HG03108 (cell line): ENCODE data around the gene B4GALT2.

ENCODE experiments used
- ATAC-seq: cut with Tn5 transposase; IDR thresholded peaks from one replicate; pipeline ENCODE4 v1.9.1; 2021; ENCODE audit warnings: moderate library complexity; ENCODE audit not compliant: unreplicated experiment

B4GALT2 gene

GRCh38 chr1:43978551-43979260 lies at the start of gene B4GALT2:
Gene B4GALT2, plus strand, starts transcription at chr1:43979210. Its CDS starts 1,951 bp downstream, at chr1:43981161.
- no peak for ATAC-seq

DNA sequence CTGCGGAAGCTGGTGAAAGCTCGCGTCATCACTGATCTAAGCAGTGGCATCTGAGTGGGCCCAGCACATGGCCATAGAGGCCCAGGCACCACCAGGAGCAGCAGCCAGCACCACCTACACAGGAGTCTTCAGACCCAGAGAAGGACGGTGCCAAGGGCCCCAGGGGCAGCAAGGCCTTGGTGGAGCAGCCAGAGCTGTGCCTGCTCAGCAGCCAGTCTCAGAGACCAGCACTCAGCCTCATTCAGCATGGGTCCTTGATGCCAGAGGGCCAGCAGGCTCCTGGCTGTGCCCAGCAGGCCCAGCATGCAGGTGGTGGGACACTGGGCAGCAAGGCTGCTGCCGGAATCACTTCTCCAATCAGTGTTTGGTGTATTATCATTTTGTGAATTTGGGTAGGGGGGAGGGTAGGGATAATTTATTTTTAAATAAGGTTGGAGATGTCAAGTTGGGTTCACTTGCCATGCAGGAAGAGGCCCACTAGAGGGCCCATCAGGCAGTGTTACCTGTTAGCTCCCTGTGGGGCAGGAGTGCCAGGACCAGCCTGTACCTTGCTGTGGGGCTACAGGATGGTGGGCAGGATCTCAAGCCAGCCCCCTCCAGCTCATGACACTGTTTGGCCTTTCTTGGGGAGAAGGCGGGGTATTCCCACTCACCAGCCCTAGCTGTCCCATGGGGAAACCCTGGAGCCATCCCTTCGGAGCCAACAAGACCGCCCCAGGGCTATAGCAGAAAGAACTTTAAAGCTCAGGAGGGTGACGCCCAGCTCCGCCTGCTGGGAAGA lies 48.7 kb upstream of the B4GALT2 start:
- no peak for ATAC-seq

- no peak for ATAC-seq
These were observed 48.1 kb upstream of the B4GALT2 start for GRCh38 chr1:43930949-43931275.

DNA sequence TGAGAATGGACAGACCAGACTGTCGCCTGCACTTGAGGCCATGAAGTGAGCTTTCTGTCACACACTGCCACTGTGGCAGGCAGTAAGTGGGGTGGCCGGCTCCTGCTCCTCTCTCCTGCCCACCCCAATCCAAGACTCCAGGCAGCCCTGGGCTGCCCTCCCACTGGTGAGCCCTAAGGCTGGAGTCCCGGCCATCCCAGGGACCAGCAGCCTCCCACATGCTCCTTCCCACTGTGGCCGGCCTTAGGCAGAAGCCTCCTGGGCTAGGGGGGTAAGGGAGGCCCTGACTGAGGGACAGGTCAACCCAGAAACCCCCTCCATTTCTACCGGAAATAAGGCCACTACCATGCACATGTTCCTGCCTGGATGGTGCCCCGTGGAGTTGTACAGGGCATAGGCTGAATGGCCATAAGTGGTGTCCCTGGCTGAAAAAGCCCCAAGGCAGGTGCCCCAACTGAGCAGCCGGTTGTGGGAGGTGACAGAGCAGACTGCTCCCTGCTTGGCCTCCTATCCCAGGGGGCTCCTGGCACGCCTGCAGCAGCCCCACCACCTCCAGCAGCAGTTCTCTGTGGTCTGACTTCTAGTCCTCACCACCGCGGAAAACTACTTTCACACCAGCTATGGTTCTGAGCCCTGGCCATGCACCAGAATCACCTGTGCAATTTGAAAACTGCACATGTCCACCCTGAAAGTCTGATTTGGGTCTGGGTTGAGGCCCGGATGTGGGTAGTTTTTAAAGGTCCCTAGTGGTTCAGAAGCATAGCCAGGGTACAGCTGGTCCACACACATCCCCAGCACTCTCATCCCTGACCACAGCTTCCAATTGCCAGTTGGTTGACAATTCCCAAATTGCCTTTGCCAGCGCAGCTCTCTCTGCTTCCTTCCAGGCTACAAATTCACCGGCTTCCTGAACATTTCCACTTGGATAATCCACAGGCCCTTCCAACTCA lies 47.0 kb upstream of the B4GALT2 start:
- ATAC-seq = no peak

DNA sequence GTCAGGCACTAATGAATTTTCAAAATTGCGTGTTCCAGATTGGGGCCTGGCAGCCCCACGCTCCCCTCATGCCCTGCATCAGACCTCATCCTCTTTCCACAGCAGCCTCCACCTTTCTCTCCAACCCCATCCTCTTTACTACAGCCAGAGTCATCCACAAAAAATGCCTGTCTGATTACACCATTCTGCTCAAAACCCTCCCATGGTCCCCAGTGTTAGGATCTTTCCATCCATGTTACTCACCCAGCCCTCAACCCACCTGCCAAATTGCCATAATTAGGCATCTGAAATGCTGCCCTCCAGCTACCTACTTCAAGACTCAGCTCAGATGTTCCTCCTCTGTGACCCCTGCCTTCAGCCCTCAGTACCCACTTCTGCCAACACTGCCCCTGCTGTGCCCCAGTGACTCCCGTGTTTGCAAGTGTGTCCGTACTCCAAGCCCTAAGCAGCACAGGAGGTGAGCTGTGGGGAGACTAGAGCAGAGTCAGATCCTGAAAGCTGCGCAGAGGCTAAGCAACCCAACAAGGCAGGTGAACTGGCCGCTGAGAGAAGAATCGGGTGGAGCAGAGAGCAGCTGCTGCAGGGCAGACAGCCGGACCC lies 46.1 kb upstream of the B4GALT2 start:
- no peak for ATAC-seq

DNA sequence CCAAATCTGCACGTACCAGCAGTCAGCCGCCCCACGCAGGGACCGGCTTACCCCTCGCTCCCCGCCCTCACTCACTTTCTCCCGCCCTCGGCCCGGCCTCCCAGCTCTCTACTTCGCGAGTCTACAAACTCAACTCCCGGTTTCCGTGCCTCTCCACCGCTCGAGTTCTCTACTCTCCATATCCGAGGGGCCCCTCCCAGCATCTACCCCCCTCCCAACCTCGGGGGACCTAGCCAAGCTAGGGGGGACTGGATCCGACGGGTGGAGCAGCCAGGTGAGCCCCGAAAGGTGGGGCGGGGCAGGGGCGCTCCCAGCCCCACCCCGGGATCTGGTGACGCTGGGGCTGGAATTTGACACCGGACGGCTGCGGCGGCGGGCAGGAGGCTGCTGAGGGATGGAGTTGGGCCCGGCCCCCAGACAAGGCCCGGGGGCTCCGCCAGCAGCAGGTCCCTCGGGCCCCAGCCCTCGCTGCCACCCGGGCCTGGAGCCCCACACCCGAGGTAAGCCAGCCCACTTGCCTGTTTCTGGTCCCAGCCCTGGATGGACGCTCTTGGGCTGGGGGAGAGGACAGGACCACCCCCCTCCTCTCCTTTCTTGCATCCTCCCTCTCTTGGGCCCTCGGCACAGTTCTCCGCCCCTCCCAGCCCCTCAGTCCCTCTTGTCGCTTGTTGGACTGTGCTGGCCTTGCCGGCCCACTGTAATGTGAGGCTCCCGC lies 45.5 kb upstream of the B4GALT2 start, which contains the start of gene ARTN:
ARTN (plus strand) TSS at position 416 of the 715 bp plus-strand sequence. CDS start 1,856 bp downstream, outside the sequence.
- no peak for ATAC-seq

DNA sequence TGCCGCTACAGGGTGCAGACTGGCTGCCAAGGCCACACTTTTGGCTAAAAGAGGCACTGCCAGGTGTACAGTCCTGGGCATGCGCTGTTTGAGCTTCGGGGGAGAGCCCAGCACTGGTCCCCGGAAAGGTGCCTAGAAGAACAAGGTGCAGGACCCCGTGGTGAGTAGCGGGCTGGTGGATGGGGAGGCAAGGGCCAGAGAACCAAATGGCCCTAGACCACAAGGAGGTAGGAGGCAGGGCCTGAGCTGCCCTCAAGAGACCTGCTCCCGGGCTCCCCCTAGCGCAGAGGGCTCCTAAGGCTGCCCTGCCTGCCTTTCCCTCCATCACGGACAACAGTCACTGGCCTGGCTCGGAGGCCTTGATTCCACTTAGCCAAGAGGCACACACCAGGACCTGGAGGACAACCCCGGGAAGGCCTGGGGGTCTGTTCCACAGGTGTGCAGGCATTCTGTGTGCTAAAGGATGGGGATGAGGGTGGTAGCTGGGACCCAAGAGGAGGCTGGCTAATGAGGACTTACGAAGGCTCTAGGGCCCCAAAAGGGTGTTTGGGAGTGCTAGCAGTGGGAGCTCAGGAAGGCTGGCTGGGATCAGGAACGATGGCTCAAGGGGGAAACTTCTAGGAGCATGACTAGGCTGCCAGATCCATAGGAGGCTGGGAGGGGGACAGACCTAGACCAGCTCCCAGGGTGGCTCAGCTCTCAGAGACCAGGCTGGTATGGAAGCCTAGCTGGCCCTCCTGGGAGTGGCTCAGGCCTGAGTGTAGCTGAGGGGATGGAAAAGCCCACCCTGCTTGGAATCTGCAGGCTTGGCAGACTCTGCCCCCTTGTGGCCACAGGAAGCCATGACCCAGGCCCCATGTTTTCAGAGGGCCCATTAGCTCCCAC lies 44.7 kb upstream of the B4GALT2 start:
- no peak for ATAC-seq

DNA sequence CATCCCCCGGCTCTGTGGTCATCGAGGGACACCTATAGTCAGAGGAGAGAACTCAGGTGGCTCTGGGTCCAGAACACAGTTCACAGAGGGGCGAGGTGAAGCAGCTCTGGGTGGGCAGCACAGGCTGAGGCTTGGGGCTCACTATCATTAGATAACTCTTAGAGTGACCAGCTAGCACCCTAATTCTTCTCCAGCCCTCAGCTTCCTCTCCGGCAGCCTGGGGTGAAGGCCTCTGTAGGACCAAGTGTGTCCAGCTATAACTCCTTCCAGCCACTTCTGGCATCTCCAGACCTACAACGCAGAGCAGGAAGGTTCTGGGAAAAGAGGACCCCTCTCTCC lies 44.1 kb upstream of the B4GALT2 start:
- no peak for ATAC-seq

DNA sequence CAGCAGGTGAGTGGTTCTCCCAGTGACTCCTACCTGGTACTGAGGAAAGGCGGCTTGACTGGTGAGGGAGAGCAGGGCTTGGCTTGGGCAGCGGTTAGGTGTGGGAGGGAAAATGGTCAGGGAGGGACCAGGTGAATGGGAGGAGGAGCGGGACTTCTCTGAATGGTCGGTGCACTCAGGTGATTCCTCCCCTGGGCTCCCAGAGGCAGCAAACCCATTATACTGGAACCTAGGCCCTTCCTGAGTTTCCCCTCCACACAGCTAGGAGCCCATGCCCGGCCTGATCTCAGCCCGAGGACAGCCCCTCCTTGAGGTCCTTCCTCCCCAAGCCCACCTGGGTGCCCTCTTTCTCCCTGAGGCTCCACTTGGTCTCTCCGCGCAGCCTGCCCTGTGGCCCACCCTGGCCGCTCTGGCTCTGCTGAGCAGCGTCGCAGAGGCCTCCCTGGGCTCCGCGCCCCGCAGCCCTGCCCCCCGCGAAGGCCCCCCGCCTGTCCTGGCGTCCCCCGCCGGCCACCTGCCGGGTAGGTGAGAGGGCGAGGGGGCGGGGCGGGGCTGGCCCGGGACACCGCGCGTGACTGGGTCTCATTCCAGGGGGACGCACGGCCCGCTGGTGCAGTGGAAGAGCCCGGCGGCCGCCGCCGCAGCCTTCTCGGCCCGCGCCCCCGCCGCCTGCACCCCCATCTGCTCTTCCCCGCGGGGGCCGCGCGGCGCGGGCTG lies 43.1 kb upstream of the B4GALT2 start:
- ATAC-seq = no peak

DNA sequence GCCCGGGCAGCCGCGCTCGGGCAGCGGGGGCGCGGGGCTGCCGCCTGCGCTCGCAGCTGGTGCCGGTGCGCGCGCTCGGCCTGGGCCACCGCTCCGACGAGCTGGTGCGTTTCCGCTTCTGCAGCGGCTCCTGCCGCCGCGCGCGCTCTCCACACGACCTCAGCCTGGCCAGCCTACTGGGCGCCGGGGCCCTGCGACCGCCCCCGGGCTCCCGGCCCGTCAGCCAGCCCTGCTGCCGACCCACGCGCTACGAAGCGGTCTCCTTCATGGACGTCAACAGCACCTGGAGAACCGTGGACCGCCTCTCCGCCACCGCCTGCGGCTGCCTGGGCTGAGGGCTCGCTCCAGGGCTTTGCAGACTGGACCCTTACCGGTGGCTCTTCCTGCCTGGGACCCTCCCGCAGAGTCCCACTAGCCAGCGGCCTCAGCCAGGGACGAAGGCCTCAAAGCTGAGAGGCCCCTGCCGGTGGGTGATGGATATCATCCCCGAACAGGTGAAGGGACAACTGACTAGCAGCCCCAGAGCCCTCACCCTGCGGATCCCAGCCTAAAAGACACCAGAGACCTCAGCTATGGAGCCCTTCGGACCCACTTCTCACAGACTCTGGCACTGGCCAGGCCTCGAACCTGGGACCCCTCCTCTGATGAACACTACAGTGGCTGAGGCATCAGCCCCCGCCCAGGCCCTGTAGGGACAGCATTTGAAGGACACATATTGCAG lies 42.4 kb upstream of the B4GALT2 start:
- no peak for ATAC-seq

DNA sequence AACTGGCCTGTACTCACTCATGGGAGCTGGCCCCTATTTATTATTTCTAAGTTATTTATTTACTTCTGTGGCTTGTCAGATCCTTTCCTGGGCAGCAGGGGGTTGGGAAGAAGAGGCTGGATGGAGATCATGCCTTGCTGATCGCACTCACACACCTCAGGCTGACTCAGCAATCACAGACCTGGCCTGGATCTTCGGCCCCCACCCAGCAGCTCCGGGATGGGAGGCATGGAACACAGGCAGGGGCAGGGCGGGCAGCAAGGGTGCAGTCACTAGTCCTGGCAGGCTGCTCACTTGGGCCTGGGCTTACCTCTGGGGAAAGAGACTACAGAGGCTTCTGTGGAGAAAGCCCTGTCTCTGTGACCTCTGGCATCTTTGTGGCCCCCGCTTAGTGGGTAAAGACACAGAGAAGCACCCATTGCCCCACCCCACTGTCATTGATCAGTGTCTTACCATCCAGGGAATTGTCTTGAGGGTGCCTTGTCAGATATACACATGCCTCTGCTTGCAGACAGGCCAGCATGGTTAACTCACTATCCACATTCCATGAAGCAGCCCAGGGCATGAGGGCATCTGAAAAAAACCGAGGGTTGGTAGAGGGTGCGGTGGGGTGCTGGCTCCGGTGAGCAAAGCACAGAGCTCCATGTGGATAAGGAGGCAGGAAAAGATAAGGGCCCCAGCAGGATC lies 41.7 kb upstream of the B4GALT2 start:
- ATAC-seq = no peak

GRCh38 chr1:43938383-43938782 lies 40.6 kb upstream of the B4GALT2 start:
- ATAC-seq = no peak

GRCh38 chr1:43938892-43939587 lies 40.0 kb upstream of the B4GALT2 start:
- no peak for ATAC-seq

GRCh38 chr1:43942411-43942810 lies 36.6 kb upstream of the B4GALT2 start:
- ATAC-seq = no peak

DNA sequence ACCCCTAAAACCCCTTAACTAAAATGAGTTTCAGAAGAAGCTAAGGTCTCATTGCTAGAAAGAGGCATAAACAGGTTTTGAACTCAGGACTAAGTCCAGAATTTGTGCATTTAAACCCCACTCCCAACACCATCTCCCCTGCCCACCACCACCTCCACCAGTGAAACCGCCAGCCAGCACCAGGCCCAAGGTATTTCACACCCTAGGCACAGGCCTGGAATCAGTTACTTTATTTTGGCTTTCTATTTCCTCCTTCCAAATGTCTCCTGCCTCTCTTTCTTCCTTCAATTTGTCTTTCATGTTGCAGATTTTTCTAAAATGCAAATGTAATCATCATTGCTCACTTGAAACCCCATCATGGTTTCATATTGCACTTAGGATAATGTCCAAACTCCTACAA lies 34.1 kb upstream of the B4GALT2 start:
- ATAC-seq = no peak

- no peak for ATAC-seq
These were observed 33.3 kb upstream of the B4GALT2 start for GRCh38 chr1:43945674-43946235.
